ENCODE results near the gene TMEM217.

The TMEM217 gene

GRCh38 chr6:37260040-37260439 is 2.1 kb upstream of the TMEM217 start:
- ChIA-PET CTCF (interaction anchor here (0.6 to 3.5 kb wide), 2 partner anchors 51 to 307 kb away, joined by 4 to 12 read pairs; no protein-coding TSS in a partner anchor), POLR2A (interaction anchor here (0.6 kb wide), 1 partner anchor 53 kb away, joined by 3 read pairs; no protein-coding TSS in a partner anchor)
- H3K4me1 ChIP-seq (ENCODE audit: control insufficient read depth, insufficient read depth, low read length), result peaks cover 7% of the 10 kb centered on the region; the same call in 1 of the 2 replicates
- TF ChIP-seq PRDM10 (tag by site-specific recombination; IDR thresholded peaks at IDR 0.05) (no peak), PRDM1 (tag by site-specific recombination; IDR thresholded peaks at IDR 0.05) (peak; percentile 77; the same call in 1 of the 2 replicates)
- H3K9me3 ChIP-seq (ENCODE audit: control insufficient read depth, insufficient read depth, low read depth, low read length), result no peaks in the 10 kb centered on the region
- no peak overlapping the region for H3K4me3 ChIP-seq (ENCODE audit: low read depth, low read length)
- H3K36me3 ChIP-seq (ENCODE audit: control insufficient read depth in 2 of 2, insufficient read depth in 1 of 2, low read length in 2 of 2), result no peaks in the 10 kb centered on the region; a peak in 1 of 3 replicates
- no peak overlapping the region for H3K27ac ChIP-seq (ENCODE audit: extremely low read depth, low read depth, low read length)

- ChIA-PET POLR2A (interaction anchor here (4.3 kb wide), 1 partner anchor 37 kb away, joined by 27 read pairs; no protein-coding TSS in a partner anchor), CTCF (interaction anchor here (0.6 kb wide), 2 partner anchors 88 to 158 kb away, joined by 3 read pairs; no protein-coding TSS in a partner anchor)
- TF ChIP-seq MZF1 (tag by site-specific recombination; IDR thresholded peaks at IDR 0.05; ENCODE audit: borderline replicate concordance), result no peak
- TF ChIP-seq ZNF514 (tag by site-specific recombination; IDR thresholded peaks at IDR 0.05), result no peak
- no peak for TF ChIP-seq SALL2 (tag by site-specific recombination; IDR thresholded peaks at IDR 0.05; ENCODE audit: borderline replicate concordance)
- no peak for TF ChIP-seq KLF9 (tag by site-specific recombination; IDR thresholded peaks at IDR 0.05; ENCODE audit: low read depth)
- no peak for TF ChIP-seq FEZF1 (tag by site-specific recombination; IDR thresholded peaks at IDR 0.05)
- TF ChIP-seq ZNF114 (tag by site-specific recombination; IDR thresholded peaks at IDR 0.05), result no peak
- no peak for TF ChIP-seq ZNF707 (tag by site-specific recombination; IDR thresholded peaks at IDR 0.05)
- no peak for TF ChIP-seq ZBTB7A (tag by site-specific recombination; IDR thresholded peaks at IDR 0.05; ENCODE audit: low read depth)
- TF ChIP-seq GLIS1 (tag by site-specific recombination; IDR thresholded peaks at IDR 0.05), result no peak
- no peak for TF ChIP-seq ZNF473 (tag by site-specific recombination; IDR thresholded peaks at IDR 0.05)
- no peak for TF ChIP-seq ZNF692 (tag by site-specific recombination; IDR thresholded peaks at IDR 0.05)
- no peak for TF ChIP-seq ZNF610 (tag by site-specific recombination; IDR thresholded peaks at IDR 0.05; ENCODE audit: borderline replicate concordance)
- no peak for TF ChIP-seq ZNF292 (tag by site-specific recombination; IDR thresholded peaks at IDR 0.05; ENCODE audit: borderline replicate concordance, low read depth)
- TF ChIP-seq ZNF24 (tag by site-specific recombination; IDR thresholded peaks at IDR 0.05), result no peak
- no peak for TF ChIP-seq ZNF626 (tag by site-specific recombination; IDR thresholded peaks at IDR 0.05)
- TF ChIP-seq ZBTB44 (tag by site-specific recombination; IDR thresholded peaks at IDR 0.05), result no peak
- H3K27ac ChIP-seq (ENCODE audit: extremely low read depth, low read depth, low read length), result no peak overlapping the region
- H3K9me3 ChIP-seq (ENCODE audit: control insufficient read depth, insufficient read depth, low read depth, low read length), result no peaks in the 10 kb centered on the region
- H3K4me3 ChIP-seq (ENCODE audit: low read depth, low read length), result no peak overlapping the region; the same call in 1 of the 2 replicates
- peaks cover 7% of the 10 kb centered on the region; the same call in 1 of the 2 replicates for H3K4me1 ChIP-seq (ENCODE audit: control insufficient read depth, insufficient read depth, low read length)
- H3K36me3 ChIP-seq (ENCODE audit: control insufficient read depth in 2 of 2, insufficient read depth in 1 of 2, low read length in 2 of 2), result no peaks in the 10 kb centered on the region; a peak in 1 of 3 replicates
Observed at GRCh38 chr6:37259191-37259590, 1.2 kb upstream of the TMEM217 start.
